Measurements from ENCODE around the gene C14orf119. TPM values are rescaled to one million over a fixed set of nuclear protein-coding genes. Genes with fewer than 3 reads are reported as not detected.
A peak's percentile ranks its signal among the peaks of the same experiment; 100 is the strongest.

The C14orf119 gene
- total and polyA plus RNA-seq, 9 of the 15 experiments (the other 6 are each of a cell fraction or from before 2014, with no cell fraction given): 36.7 to 251 (median 51.8) TPM

DNA sequence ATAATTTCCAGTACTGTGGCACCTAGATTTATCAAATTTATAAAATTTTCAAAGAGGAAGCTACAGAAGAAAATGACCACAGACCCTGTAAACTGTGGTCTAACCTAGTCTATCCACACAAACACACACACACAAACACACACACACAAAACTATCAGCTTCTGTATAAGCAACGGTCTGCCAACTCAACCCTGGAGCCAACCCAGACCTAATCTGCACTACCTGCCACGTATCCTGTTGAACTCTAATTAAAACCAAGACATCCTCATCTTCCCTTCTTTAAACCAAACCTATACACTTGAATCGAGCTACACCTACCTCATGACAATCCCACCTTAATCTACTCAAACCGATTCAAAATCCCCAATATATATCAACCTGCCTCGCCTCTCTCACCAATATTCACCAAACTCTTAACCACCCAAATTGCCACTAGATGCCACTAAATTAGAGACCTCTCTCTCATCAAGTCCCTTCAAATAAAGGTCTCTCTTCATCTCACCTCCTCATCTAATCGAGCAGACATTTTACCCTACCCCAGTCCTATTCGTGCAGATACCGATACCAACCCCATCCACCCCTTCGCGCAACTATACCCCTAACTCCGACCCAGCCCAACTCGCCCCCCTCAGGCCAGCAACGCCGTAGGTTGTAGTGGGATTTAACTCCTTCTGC, 1.2 kb upstream of the C14orf119 start (continued):
- no peak for TF ChIP-seq ZNF830 (CRISPR knock-in tag; IDR thresholded peaks at IDR 0.05)
- 0 out of 2 replicates have a peak, but pooled peaks have one; percentile 61 for TF ChIP-seq TOE1 (IDR thresholded peaks at IDR 0.05; ENCODE audit: borderline replicate concordance)
- no peak for TF ChIP-seq TOE1 (CRISPR knock-in tag; IDR thresholded peaks at IDR 0.05; ENCODE audit: borderline replicate concordance, low read depth)
- TF ChIP-seq CBX2 (IDR thresholded peaks at IDR 0.05; ENCODE audit: insufficient read depth, low read length, poor library complexity, severe bottlenecking): no peak
- peak; percentile 96 for TF ChIP-seq LARP7 (IDR thresholded peaks at IDR 0.05)
- TF ChIP-seq, protein P1, sequence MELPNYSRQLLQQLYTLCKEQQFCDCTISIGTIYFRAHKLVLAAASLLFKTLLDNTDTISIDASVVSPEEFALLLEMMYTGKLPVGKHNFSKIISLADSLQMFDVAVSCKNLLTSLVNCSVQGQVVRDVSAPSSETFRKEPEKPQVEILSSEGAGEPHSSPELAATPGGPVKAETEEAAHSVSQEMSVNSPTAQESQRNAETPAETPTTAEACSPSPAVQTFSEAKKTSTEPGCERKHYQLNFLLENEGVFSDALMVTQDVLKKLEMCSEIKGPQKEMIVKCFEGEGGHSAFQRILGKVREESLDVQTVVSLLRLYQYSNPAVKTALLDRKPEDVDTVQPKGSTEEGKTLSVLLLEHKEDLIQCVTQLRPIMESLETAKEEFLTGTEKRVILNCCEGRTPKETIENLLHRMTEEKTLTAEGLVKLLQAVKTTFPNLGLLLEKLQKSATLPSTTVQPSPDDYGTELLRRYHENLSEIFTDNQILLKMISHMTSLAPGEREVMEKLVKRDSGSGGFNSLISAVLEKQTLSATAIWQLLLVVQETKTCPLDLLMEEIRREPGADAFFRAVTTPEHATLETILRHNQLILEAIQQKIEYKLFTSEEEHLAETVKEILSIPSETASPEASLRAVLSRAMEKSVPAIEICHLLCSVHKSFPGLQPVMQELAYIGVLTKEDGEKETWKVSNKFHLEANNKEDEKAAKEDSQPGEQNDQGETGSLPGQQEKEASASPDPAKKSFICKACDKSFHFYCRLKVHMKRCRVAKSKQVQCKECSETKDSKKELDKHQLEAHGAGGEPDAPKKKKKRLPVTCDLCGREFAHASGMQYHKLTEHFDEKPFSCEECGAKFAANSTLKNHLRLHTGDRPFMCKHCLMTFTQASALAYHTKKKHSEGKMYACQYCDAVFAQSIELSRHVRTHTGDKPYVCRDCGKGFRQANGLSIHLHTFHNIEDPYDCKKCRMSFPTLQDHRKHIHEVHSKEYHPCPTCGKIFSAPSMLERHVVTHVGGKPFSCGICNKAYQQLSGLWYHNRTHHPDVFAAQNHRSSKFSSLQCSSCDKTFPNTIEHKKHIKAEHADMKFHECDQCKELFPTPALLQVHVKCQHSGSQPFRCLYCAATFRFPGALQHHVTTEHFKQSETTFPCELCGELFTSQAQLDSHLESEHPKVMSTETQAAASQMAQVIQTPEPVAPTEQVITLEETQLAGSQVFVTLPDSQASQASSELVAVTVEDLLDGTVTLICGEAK (IDR thresholded peaks at IDR 0.05): peak; percentile 77
- TF ChIP-seq, protein P1 (CRISPR knock-in tag; IDR thresholded peaks at IDR 0.05): no peak
- TF ChIP-seq NCOR1 (IDR thresholded peaks at IDR 0.05): no peak
- TF ChIP-seq KAT2B (IDR thresholded peaks at IDR 0.05; ENCODE audit: low read depth, low read length): no peak
- no peak for TF ChIP-seq MAZ (CRISPR knock-in tag; conservative IDR thresholded peaks at IDR 0.05 in 1 of 2, IDR thresholded peaks at IDR 0.05 in 1 of 2)
- TF ChIP-seq CHD4 (IDR thresholded peaks at IDR 0.05; ENCODE audit: insufficient read depth, insufficient replicate concordance, low read depth, low read length, poor library complexity, severe bottlenecking): no peak
- TF ChIP-seq, protein P2, sequence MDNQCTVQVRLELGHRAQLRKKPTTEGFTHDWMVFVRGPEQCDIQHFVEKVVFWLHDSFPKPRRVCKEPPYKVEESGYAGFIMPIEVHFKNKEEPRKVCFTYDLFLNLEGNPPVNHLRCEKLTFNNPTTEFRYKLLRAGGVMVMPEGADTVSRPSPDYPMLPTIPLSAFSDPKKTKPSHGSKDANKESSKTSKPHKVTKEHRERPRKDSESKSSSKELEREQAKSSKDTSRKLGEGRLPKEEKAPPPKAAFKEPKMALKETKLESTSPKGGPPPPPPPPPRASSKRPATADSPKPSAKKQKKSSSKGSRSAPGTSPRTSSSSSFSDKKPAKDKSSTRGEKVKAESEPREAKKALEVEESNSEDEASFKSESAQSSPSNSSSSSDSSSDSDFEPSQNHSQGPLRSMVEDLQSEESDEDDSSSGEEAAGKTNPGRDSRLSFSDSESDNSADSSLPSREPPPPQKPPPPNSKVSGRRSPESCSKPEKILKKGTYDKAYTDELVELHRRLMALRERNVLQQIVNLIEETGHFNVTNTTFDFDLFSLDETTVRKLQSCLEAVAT (IDR thresholded peaks at IDR 0.05): peak; percentile 68 to 71; a peak in 3 of 4 replicates
- TF ChIP-seq RAD51 (IDR thresholded peaks at IDR 0.05; ENCODE audit: borderline replicate concordance, low read depth): peak; percentile 18; the same call in 1 of the 2 replicates
- no peak for TF ChIP-seq ZBED1 (IDR thresholded peaks at IDR 0.05)
- TF ChIP-seq, protein P3, sequence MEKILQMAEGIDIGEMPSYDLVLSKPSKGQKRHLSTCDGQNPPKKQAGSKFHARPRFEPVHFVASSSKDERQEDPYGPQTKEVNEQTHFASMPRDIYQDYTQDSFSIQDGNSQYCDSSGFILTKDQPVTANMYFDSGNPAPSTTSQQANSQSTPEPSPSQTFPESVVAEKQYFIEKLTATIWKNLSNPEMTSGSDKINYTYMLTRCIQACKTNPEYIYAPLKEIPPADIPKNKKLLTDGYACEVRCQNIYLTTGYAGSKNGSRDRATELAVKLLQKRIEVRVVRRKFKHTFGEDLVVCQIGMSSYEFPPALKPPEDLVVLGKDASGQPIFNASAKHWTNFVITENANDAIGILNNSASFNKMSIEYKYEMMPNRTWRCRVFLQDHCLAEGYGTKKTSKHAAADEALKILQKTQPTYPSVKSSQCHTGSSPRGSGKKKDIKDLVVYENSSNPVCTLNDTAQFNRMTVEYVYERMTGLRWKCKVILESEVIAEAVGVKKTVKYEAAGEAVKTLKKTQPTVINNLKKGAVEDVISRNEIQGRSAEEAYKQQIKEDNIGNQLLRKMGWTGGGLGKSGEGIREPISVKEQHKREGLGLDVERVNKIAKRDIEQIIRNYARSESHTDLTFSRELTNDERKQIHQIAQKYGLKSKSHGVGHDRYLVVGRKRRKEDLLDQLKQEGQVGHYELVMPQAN (IDR thresholded peaks at IDR 0.05; ENCODE audit: borderline replicate concordance): peak; percentile 75
- no peak for TF ChIP-seq NFE2 (IDR thresholded peaks at IDR 0.05; ENCODE audit: low read depth)

Data from K562 (cell line).